PFSK-1 (cell line): ENCODE data around the gene CFAP65.

ENCODE experiments used
- POLR2AphosphoS5 ChIP-seq: IDR thresholded peaks from 2 replicates; pipeline ENCODE4 v1.6.1; 2012; ENCODE audit warnings: low read depth, mild to moderate bottlenecking, control low read depth, low read length, moderate library complexity
- TAF1 ChIP-seq: IDR thresholded peaks from 2 replicates; pipeline ENCODE4 v1.6.1; 2012; ENCODE audit warnings: low read length, control low read depth, borderline replicate concordance; ENCODE audit not compliant: insufficient read depth
- TF ChIP-seq, protein P1 (sequence below), 2 experiments: IDR thresholded peaks; 2 replicates each; pipeline versions ENCODE4 v1.6.1 to v1.8.0; 2011 to 2012; ENCODE audit warnings: low read depth in 2 of 2, low read length in 2 of 2, control low read depth in 1 of 2, inconsistent platforms in 1 of 2, mild to moderate bottlenecking in 1 of 2, moderate library complexity in 1 of 2; ENCODE audit not compliant: insufficient read depth in 1 of 2

GRCh38 chr2:218983934-218984238 lies 57.4 kb downstream of the CFAP65 start:
- TF ChIP-seq POLR2AphosphoS5 = no peak
- TF ChIP-seq, protein P1, sequence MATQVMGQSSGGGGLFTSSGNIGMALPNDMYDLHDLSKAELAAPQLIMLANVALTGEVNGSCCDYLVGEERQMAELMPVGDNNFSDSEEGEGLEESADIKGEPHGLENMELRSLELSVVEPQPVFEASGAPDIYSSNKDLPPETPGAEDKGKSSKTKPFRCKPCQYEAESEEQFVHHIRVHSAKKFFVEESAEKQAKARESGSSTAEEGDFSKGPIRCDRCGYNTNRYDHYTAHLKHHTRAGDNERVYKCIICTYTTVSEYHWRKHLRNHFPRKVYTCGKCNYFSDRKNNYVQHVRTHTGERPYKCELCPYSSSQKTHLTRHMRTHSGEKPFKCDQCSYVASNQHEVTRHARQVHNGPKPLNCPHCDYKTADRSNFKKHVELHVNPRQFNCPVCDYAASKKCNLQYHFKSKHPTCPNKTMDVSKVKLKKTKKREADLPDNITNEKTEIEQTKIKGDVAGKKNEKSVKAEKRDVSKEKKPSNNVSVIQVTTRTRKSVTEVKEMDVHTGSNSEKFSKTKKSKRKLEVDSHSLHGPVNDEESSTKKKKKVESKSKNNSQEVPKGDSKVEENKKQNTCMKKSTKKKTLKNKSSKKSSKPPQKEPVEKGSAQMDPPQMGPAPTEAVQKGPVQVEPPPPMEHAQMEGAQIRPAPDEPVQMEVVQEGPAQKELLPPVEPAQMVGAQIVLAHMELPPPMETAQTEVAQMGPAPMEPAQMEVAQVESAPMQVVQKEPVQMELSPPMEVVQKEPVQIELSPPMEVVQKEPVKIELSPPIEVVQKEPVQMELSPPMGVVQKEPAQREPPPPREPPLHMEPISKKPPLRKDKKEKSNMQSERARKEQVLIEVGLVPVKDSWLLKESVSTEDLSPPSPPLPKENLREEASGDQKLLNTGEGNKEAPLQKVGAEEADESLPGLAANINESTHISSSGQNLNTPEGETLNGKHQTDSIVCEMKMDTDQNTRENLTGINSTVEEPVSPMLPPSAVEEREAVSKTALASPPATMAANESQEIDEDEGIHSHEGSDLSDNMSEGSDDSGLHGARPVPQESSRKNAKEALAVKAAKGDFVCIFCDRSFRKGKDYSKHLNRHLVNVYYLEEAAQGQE (IDR thresholded peaks at IDR 0.05; ENCODE audit: insufficient read depth in 1 of 2, low read depth in 2 of 2, low read length in 2 of 2) = no peak
- TF ChIP-seq TAF1 = no peak
